CD4-positive, alpha-beta T cell (primary cell): ENCODE measurements around the gene FAM83B. TPM values are rescaled to one million over a fixed set of nuclear protein-coding genes. Genes with fewer than 3 reads are reported as not detected.

Experiments
- ATAC-seq: fragments of 200-7000 bp; cut with Tn5 transposase; one replicate; pipeline ENCODE4 v1.10.0; 2022; ENCODE audit warnings: mild to moderate bottlenecking; ENCODE audit not compliant: poor library complexity
- CTCF ChIA-PET: fragments of 350-600 bp; sonication (Branson Sonifier 250); formaldehyde crosslinking; loops from one replicate; lab custom pipeline; 2021; ENCODE audit warnings: antibody characterized with exemption, inconsistent platforms; lab: Charles Lee
- POLR2A ChIA-PET: fragments of 350-600 bp; sonication (Branson Sonifier 250); formaldehyde crosslinking; loops from one replicate; lab custom pipeline; 2021; ENCODE audit warnings: antibody characterized with exemption, inconsistent platforms; lab: Charles Lee
- DNase-seq, 14 experiments: peaks; one replicate each; pipeline ENCODE4 v3.0.0-alpha.2; 2013 to 2020; ENCODE audit warnings: mixed read lengths in 2 of 14
- H3K27ac ChIP-seq, 2 donors: one replicate each; pipeline versions ENCODE4 v1.5.1 to v1.7.0; 2013; ENCODE audit warnings: low read length in 2 of 2, low read depth in 1 of 2, mild to moderate bottlenecking in 1 of 2
- H3K27me3 ChIP-seq, 2 experiments: 1 replicate in 1 of 2; 2 replicates in 1 of 2; pipeline versions ENCODE4 v1.6.1 to v1.7.0; 2013; ENCODE audit warnings: low read length in 2 of 2, control low read depth in 1 of 2, mild to moderate bottlenecking in 1 of 2, moderate library complexity in 1 of 2; ENCODE audit not compliant: insufficient read depth in 2 of 2, control insufficient read depth in 1 of 2
- H3K36me3 ChIP-seq: one replicate; pipeline ENCODE4 v1.6.1; 2013; ENCODE audit warnings: low read length, control low read depth; ENCODE audit not compliant: insufficient read depth
- H3K4me1 ChIP-seq: one replicate; pipeline ENCODE4 v1.6.1; 2013; ENCODE audit warnings: low read length, control low read depth; ENCODE audit not compliant: insufficient read depth
- H3K4me3 ChIP-seq: one replicate; pipeline ENCODE4 v1.5.1; 2013; ENCODE audit warnings: mild to moderate bottlenecking, low read length, moderate library complexity
- H3K9me3 ChIP-seq, 2 experiments: 1 replicate in 1 of 2; 2 replicates in 1 of 2; pipeline versions ENCODE4 v1.6.1 to v1.7.0; 2013; ENCODE audit warnings: low read length in 2 of 2, mild to moderate bottlenecking in 2 of 2, control low read depth in 1 of 2, moderate library complexity in 1 of 2; ENCODE audit not compliant: control insufficient read depth in 1 of 2, insufficient read depth in 1 of 2
- H3K27ac Mint-ChIP-seq: one replicate; pipeline ENCODE4 v1.8.0; 2020; ENCODE audit warnings: mixed read lengths
- H3K27me3 Mint-ChIP-seq: one replicate; pipeline ENCODE4 v1.8.0; 2021; ENCODE audit warnings: mixed read lengths
- H3K36me3 Mint-ChIP-seq: one replicate; pipeline ENCODE4 v1.8.0; 2021; ENCODE audit warnings: low read depth, mixed read lengths
- H3K4me1 Mint-ChIP-seq: one replicate; pipeline ENCODE4 v1.8.0; 2021; ENCODE audit warnings: low read depth, mixed read lengths
- H3K4me3 Mint-ChIP-seq: one replicate; pipeline ENCODE4 v1.8.0; 2020; ENCODE audit warnings: mild to moderate bottlenecking, mixed read lengths
- H3K9me3 Mint-ChIP-seq: one replicate; pipeline ENCODE4 v1.8.0; 2020; ENCODE audit warnings: mixed read lengths
- CTCF ChIP-seq: fragments of 200-600 bp; IDR thresholded peaks from one replicate; pipeline ENCODE4 v1.8.0; 2022; ENCODE audit warnings: antibody characterized with exemption, mild to moderate bottlenecking
- intact Hi-C, 2 experiments: fragments of 100-400 bp; cut with DNase I in 1 of 2; cut with micrococcal nuclease in 1 of 2; formaldehyde crosslinking; loops; one replicate each; pipeline versions ENCODE4 v1.15.1 to v1.9.0; 2023 to 2025; cut with DNase I, micrococcal nuclease
- total RNA-seq, 174 experiments: library from RNA in 2 of 174; stranded (reverse) in 2 of 174; gene quantifications; one replicate each; pipeline ENCODE4 v1.2.3 and lab custom pipeline; 2021 to 2026

The FAM83B gene
- total RNA-seq, 2 experiments from 2014 or later = not detected

- CTCF ChIA-PET = no interaction called here
- no peaks in the 10 kb centered on the region for H3K36me3 Mint-ChIP-seq
- intact Hi-C loops = no loop called here
- TF ChIP-seq CTCF = no peak
- H3K4me1 ChIP-seq = no peaks in the 10 kb centered on the region
- no peak overlapping the region for H3K27ac ChIP-seq
- H3K27ac Mint-ChIP-seq = no peak overlapping the region
- H3K36me3 ChIP-seq = no peaks in the 10 kb centered on the region
- no peaks in the 10 kb centered on the region for H3K4me1 Mint-ChIP-seq
- POLR2A ChIA-PET = no interaction called here
- H3K27me3 Mint-ChIP-seq = no peaks in the 10 kb centered on the region
- H3K4me3 ChIP-seq = no peak overlapping the region
- H3K27me3 ChIP-seq = no peaks in the 10 kb centered on the region
- H3K4me3 Mint-ChIP-seq = no peak overlapping the region
- H3K9me3 ChIP-seq = no peaks in the 10 kb centered on the region
- DNase-seq (peak in 1 of 14 experiments; percentile 1), ATAC-seq (no peak)
- peaks cover 19% of the 10 kb centered on the region for H3K9me3 Mint-ChIP-seq
These were observed 89.2 kb downstream of the FAM83B start for GRCh38 chr6:54935739-54936138.

GRCh38 chr6:54937371-54937770 is 90.8 kb downstream of the FAM83B start:
- no peak for TF ChIP-seq CTCF
- no peaks in the 10 kb centered on the region for H3K27me3 Mint-ChIP-seq
- ATAC-seq (no peak), DNase-seq (no peak)
- H3K27ac ChIP-seq = no peak overlapping the region
- H3K36me3 ChIP-seq = no peaks in the 10 kb centered on the region
- intact Hi-C loops = no loop called here
- peaks cover 10% of the 10 kb centered on the region for H3K9me3 Mint-ChIP-seq
- CTCF ChIA-PET = no interaction called here
- no peak overlapping the region for H3K4me3 Mint-ChIP-seq
- H3K9me3 ChIP-seq = no peaks in the 10 kb centered on the region
- H3K4me3 ChIP-seq = no peak overlapping the region
- no peak overlapping the region for H3K27ac Mint-ChIP-seq
- no peaks in the 10 kb centered on the region for H3K27me3 ChIP-seq
- H3K36me3 Mint-ChIP-seq = no peaks in the 10 kb centered on the region
- H3K4me1 Mint-ChIP-seq = no peaks in the 10 kb centered on the region
- POLR2A ChIA-PET = no interaction called here
- no peaks in the 10 kb centered on the region for H3K4me1 ChIP-seq

- Histone ChIP-seq H3K27me3 (no peaks in the 10 kb centered on the region), H3K4me3 (no peak overlapping the region), H3K27ac (no peak overlapping the region), H3K36me3 (no peaks in the 10 kb centered on the region), H3K4me1 (no peaks in the 10 kb centered on the region), H3K9me3 (peaks cover 0 to 5% of the 10 kb centered on the region in 2 experiments)
- Mint-ChIP-seq H3K9me3 (peaks cover 5% of the 10 kb centered on the region), H3K4me1 (no peaks in the 10 kb centered on the region), H3K36me3 (no peaks in the 10 kb centered on the region), H3K4me3 (no peak overlapping the region), H3K27ac (no peak overlapping the region), H3K27me3 (no peaks in the 10 kb centered on the region)
- CTCF ChIA-PET = no interaction called here
- TF ChIP-seq CTCF = no peak
- no peak for DNase-seq
- POLR2A ChIA-PET = no interaction called here
- intact Hi-C loops = no loop called here
- ATAC-seq = no peak
These were observed 111.1 kb downstream of the FAM83B start for GRCh38 chr6:54957698-54958097.
